GM12878 (cell line): ENCODE data around the gene RAMP1. TPM values are rescaled to one million over a fixed set of nuclear protein-coding genes. Genes with fewer than 3 reads are reported as not detected.
"Not testable (repeated sequence)": the region's sequence is repeated elsewhere in the genome, so short reads cannot be mapped to it uniquely, and the experiment has no call there.

ENCODE experiments used
- ATAC-seq: fragments of 200-7000 bp; cut with Tn5 transposase; 3 replicates; pipeline ENCODE4 v1.9.1; 2020; ENCODE audit warnings: mild to moderate bottlenecking, moderate library complexity
- BruUV-seq: library from RNA; stranded (reverse); fragments of 400-500 nt; replicated peaks from 2 replicates; lab custom pipeline; 2021; lab: Mats Ljungman, UMichigan
- CTCF ChIA-PET: fragments of 300-600 bp; sonication (Branson Sonifier 250); formaldehyde crosslinking; extraction: SDS; loops from one replicate; lab custom pipeline; 2021; ENCODE audit warnings: inconsistent platforms; lab: Yijun Ruan, JAX
- POLR2A ChIA-PET: fragments of 350-600 bp; formaldehyde crosslinking; extraction: SDS; loops from one replicate; lab custom pipeline; 2021; ENCODE audit warnings: inconsistent platforms; lab: Charles Lee
- RAD21 ChIA-PET: fragments of 300-600 bp; sonication (Branson Sonifier 250); formaldehyde crosslinking; loops from one replicate; lab custom pipeline; 2023; ENCODE audit warnings: antibody characterized with exemption; ENCODE audit not compliant: unreplicated experiment; lab: Charles Lee
- SMC1A ChIA-PET: fragments of 300-600 bp; sonication (Branson Sonifier 250); formaldehyde crosslinking; loops from one replicate; lab custom pipeline; 2023; ENCODE audit not compliant: unreplicated experiment, uncharacterized antibody; lab: Charles Lee
- DNase-seq: peaks from one replicate; pipeline ENCODE4 v3.0.0-alpha.2; 2011; ENCODE audit warnings: low read depth, low spot score
- FAIRE-seq: peaks from 3 replicates; lab custom pipeline; 2011; peaks lifted over from hg19 to GRCh38; lab: Jason Lieb, UNC
- H2AFZ ChIP-seq: 2 replicates; pipeline ENCODE4 v1.6.0; 2011; ENCODE audit warnings: low read depth, low read length, control low read depth; ENCODE audit not compliant: control insufficient read depth
- H3K27ac ChIP-seq: 2 replicates; pipeline ENCODE4 v1.5.1; 2011; ENCODE audit warnings: control low read depth; ENCODE audit not compliant: control insufficient read depth, insufficient read depth
- H3K27me3 ChIP-seq, 2 experiments: replicated peaks in 1 of 2; 2 replicates each; pipeline versions ENCODE4 v1.6.0 to v1.6.1; 2011; ENCODE audit warnings: low read length in 1 of 2; ENCODE audit not compliant: control insufficient read depth in 2 of 2, insufficient read depth in 2 of 2
- H3K36me3 ChIP-seq, 2 experiments: 2 replicates each; pipeline ENCODE4 v1.5.1; 2011; ENCODE audit warnings: low read length in 1 of 2; ENCODE audit not compliant: control insufficient read depth in 2 of 2, insufficient read depth in 2 of 2
- H3K4me1 ChIP-seq: 2 replicates; pipeline ENCODE4 v1.6.1; 2011; ENCODE audit warnings: mild to moderate bottlenecking, low read length, moderate library complexity, mixed read lengths; ENCODE audit not compliant: control insufficient read depth, insufficient read depth
- H3K4me2 ChIP-seq: 2 replicates; pipeline ENCODE4 v1.6.0; 2011; ENCODE audit warnings: control low read depth; ENCODE audit not compliant: control insufficient read depth, insufficient read depth
- H3K4me3 ChIP-seq: fragments of 200-600 bp; sonication (generic); 2 replicates; pipeline ENCODE4 v1.5.1; 2016
- H3K79me2 ChIP-seq: 2 replicates; pipeline ENCODE4 v1.6.0; 2011; ENCODE audit warnings: low read length; ENCODE audit not compliant: control insufficient read depth, insufficient read depth
- H3K9ac ChIP-seq: 2 replicates; pipeline ENCODE4 v1.8.0; 2011; ENCODE audit warnings: low read length, control low read depth, mixed read lengths; ENCODE audit not compliant: control insufficient read depth, insufficient read depth
- H3K9me3 ChIP-seq: replicated peaks from 3 replicates; pipeline ENCODE4 v1.5.1; 2011; ENCODE audit warnings: mild to moderate bottlenecking, low read length; ENCODE audit not compliant: control insufficient read depth, insufficient read depth
- H4K20me1 ChIP-seq: 2 replicates; pipeline ENCODE4 v1.6.0; 2011; ENCODE audit not compliant: control insufficient read depth, insufficient read depth
- ATF7 ChIP-seq: fragments of 450-650 bp; IDR thresholded peaks from 2 replicates; pipeline ENCODE4 v1.6.1; 2016; ENCODE audit warnings: low read depth, mild to moderate bottlenecking
- POU2F2 ChIP-seq: IDR thresholded peaks from 3 replicates; pipeline ENCODE4 v1.6.1; 2011; ENCODE audit warnings: low read depth, mild to moderate bottlenecking, low read length, borderline replicate concordance
- YY1 ChIP-seq: IDR thresholded peaks from 2 replicates; pipeline ENCODE4 v1.6.1; 2011; ENCODE audit warnings: low read depth, mild to moderate bottlenecking, low read length
- WGBS: methylation state at CpG from one replicate; pipeline ENCODE4 v1.1.6; 2016; ENCODE audit warnings: low lambda C conversion rate; ENCODE audit not compliant: insufficient replicate concordance, insufficient coverage; ENCODE audit errors: missing lambda C conversion rate; 5-methylcytosine and 5-hydroxymethylcytosine counted together
- in situ Hi-C: fragments of 300-500 bp; cut with MboI; formaldehyde crosslinking; loops from 9 replicates; pipeline ENCODE4 v1.14.3; 2018; ENCODE audit warnings: mixed read lengths
- intact Hi-C: fragments of 100-400 bp; cut with micrococcal nuclease; formaldehyde crosslinking; loops from one replicate; pipeline ENCODE4 v1.14.2; 2022; ENCODE audit not compliant: unreplicated experiment
- polyA plus RNA-seq, 11 experiments: library from polyadenylated mRNA; depleted of rRNA in 4 of 11; unstranded in 6 of 11; stranded (reverse) in 5 of 11; fragments of >200 nt; fragmentation: Nextera tagmentation in 4 of 11; fragmentation: Illumina TruSeq in 1 of 11; extraction: Ambion mirVana in 4 of 11; extraction: Trizol in 1 of 11; gene quantifications; 1 replicate in 1 of 11; 2 replicates in 10 of 11; pipeline versions ENCODE4 v1.2.1 to v1.2.3, GENCODE V29; 2011 to 2016; ENCODE audit warnings: inconsistent platforms in 2 of 11, missing spikeins in 2 of 11, low read depth in 1 of 11
- total RNA-seq, 4 experiments: library from RNA; depleted of rRNA in 3 of 4; stranded (reverse); fragments of >200 nt in 3 of 4; fragmentation: Illumina TruSeq in 1 of 4; extraction: Trizol in 1 of 4; gene quantifications; 2 replicates each; pipeline versions ENCODE4 v1.2.1 to v1.2.3, GENCODE V29; 2013 to 2021
- TF ChIP-seq, protein P1 (sequence below): IDR thresholded peaks from 2 replicates; pipeline ENCODE4 v1.6.1; 2012; ENCODE audit warnings: low read depth, low read length, improper control_type of control experiment
- TF ChIP-seq, protein P2 (sequence below): fragments of 450-650 bp; IDR thresholded peaks from 2 replicates; pipeline ENCODE4 v1.6.1; 2017; ENCODE audit warnings: borderline replicate concordance

RAMP1 gene
- total and polyA plus RNA-seq, 10 of the 15 experiments (the other 5 are each of a cell fraction or from before 2014, with no cell fraction given): 0.11 to 0.19 (median 0.12) TPM; not detected in 7

DNA sequence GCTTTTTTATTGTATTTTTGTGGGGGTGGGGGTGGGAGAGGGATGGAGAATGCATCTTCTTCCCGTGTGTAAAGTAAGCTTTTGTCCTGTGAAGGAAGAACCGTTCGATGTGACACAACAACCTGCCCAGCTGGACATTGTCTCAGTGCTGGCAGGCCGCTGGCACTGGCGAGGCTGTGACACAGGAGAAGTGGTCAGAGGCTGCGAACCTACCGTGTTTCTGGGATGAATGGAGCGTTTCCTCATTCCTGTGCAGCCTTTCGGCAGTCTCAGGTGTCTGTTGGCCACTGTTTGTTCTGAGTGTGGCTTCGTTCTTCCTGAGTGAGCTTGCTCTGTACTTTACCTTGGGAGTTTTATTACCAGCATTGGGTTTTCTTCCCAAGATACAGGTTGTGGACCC is 8.0 kb downstream of the RAMP1 start:
- TF ChIP-seq POU2F2 (no peak), ATF7 (no peak), YY1 (no peak)
- TF ChIP-seq, protein P1, sequence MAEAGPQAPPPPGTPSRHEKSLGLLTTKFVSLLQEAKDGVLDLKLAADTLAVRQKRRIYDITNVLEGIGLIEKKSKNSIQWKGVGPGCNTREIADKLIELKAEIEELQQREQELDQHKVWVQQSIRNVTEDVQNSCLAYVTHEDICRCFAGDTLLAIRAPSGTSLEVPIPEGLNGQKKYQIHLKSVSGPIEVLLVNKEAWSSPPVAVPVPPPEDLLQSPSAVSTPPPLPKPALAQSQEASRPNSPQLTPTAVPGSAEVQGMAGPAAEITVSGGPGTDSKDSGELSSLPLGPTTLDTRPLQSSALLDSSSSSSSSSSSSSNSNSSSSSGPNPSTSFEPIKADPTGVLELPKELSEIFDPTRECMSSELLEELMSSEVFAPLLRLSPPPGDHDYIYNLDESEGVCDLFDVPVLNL: no peak
- TF ChIP-seq, protein P2, sequence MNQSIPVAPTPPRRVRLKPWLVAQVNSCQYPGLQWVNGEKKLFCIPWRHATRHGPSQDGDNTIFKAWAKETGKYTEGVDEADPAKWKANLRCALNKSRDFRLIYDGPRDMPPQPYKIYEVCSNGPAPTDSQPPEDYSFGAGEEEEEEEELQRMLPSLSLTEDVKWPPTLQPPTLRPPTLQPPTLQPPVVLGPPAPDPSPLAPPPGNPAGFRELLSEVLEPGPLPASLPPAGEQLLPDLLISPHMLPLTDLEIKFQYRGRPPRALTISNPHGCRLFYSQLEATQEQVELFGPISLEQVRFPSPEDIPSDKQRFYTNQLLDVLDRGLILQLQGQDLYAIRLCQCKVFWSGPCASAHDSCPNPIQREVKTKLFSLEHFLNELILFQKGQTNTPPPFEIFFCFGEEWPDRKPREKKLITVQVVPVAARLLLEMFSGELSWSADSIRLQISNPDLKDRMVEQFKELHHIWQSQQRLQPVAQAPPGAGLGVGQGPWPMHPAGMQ: no peak
- Histone ChIP-seq H3K4me1 (peaks cover 5% of the 10 kb centered on the region; the same call in 1 of the 2 replicates), H3K36me3 (no peaks in the 10 kb centered on the region), H4K20me1 (no peaks in the 10 kb centered on the region), H3K27me3 (no peaks in the 10 kb centered on the region; a peak in 1 of 4 replicates), H3K4me3 (no peak overlapping the region), H3K79me2 (no peaks in the 10 kb centered on the region), H3K4me2 (no peak overlapping the region), H2AFZ (no peak overlapping the region), H3K9me3 (no peaks in the 10 kb centered on the region), H3K9ac (no peak overlapping the region), H3K27ac (no peak overlapping the region)
- WGBS: 67% methylated on average over 10 of the region's 10 CpGs
- intact Hi-C loops: no loop called here
- no TSS peak for BruUV-seq
- FAIRE-seq (no peak), ATAC-seq (no peak), DNase-seq (no peak)
- ChIA-PET RAD21 (no interaction called here), CTCF (interaction anchor here (0.7 kb wide), 1 partner anchor 161 kb away, joined by 3 read pairs; no protein-coding TSS in a partner anchor), POLR2A (no interaction called here), SMC1A (interaction anchor here (0.7 to 1.0 kb wide), 2 partner anchors 31 to 1873 kb away, joined by 3 read pairs; no protein-coding TSS in a partner anchor)
- in situ Hi-C loops: no loop called here

DNA sequence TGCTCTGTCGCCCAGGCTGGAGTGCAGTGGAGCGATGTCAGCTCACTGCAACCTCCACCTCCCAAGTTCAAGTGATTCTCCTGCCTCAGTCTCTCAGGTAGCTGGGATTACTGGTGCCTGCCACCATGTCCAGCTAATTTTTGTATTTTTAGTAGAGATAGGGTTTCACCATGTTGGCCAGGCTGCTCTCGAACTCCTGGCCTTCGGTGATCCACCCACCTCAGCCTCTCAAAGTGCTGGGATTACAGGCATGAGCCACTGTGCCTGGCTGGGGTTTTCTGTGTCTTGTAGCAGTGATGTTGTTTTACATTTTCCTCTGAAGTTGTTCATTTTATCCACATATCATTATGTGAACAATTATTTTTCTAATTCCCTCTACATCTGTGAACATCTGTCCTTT is 8.7 kb downstream of the RAMP1 start:
- SMC1A ChIA-PET: interaction anchor here (1.0 kb wide), 1 partner anchor 31 kb away, joined by 3 read pairs; no protein-coding TSS in a partner anchor
- FAIRE-seq, H3K27me3 ChIP-seq, H3K4me2 ChIP-seq, H3K79me2 ChIP-seq, POLR2A ChIA-PET, H3K4me3 ChIP-seq, in situ Hi-C loops, RAD21 ChIA-PET, BruUV-seq, H3K36me3 ChIP-seq, H3K9ac ChIP-seq, H2AFZ ChIP-seq, DNase-seq, H3K27ac ChIP-seq, H4K20me1 ChIP-seq, H3K9me3 ChIP-seq, CTCF ChIA-PET, H3K4me1 ChIP-seq, intact Hi-C loops, ATAC-seq: not testable (repeated sequence)
- WGBS: 47% methylated on average over 4 of the region's 4 CpGs
